Lung (tissue), 16 donors: ENCODE measurements around the gene RCE1. TPM values are rescaled to one million over a fixed set of nuclear protein-coding genes. Genes with fewer than 3 reads are reported as not detected.
"Not testable (repeated sequence)": the region's sequence is repeated elsewhere in the genome, so short reads cannot be mapped to it uniquely, and the experiment has no call there.

Experiments used
- ATAC-seq: fragments of 200-7000 bp; cut with Tn5 transposase; one replicate; pipeline ENCODE4 v1.9.1; 2020; ENCODE audit warnings: moderate number of reproducible peaks; ENCODE audit not compliant: insufficient read depth, low FRiP score
- DNase-seq, 3 donors: peaks; one replicate each; pipeline ENCODE4 v3.0.0-alpha.2; 2013 to 2017
- H3K27ac ChIP-seq, 2 donors: one replicate each; pipeline ENCODE4 v1.5.1; 2013; ENCODE audit warnings: mild to moderate bottlenecking in 2 of 2, moderate library complexity in 2 of 2, control low read depth in 1 of 2, inconsistent platforms in 1 of 2, low read depth in 1 of 2, low read length in 1 of 2
- H3K27me3 ChIP-seq, 3 donors: one replicate each; pipeline ENCODE4 v1.5.1; 2013; ENCODE audit warnings: low read length in 2 of 3; ENCODE audit not compliant: control insufficient read depth in 3 of 3, insufficient read depth in 3 of 3
- H3K36me3 ChIP-seq, 4 donors: one replicate each; pipeline ENCODE4 v1.5.1; 2013; ENCODE audit warnings: low read length in 4 of 4, mild to moderate bottlenecking in 1 of 4, moderate library complexity in 1 of 4; ENCODE audit not compliant: control insufficient read depth in 4 of 4, insufficient read depth in 4 of 4
- H3K4me1 ChIP-seq, 5 donors: one replicate each; pipeline ENCODE4 v1.5.1; 2013; ENCODE audit warnings: low read length in 5 of 5, mild to moderate bottlenecking in 2 of 5, moderate library complexity in 1 of 5; ENCODE audit not compliant: control insufficient read depth in 5 of 5, insufficient read depth in 5 of 5
- H3K4me3 ChIP-seq: one replicate; pipeline ENCODE4 v1.5.1; 2013; ENCODE audit warnings: mild to moderate bottlenecking, control low read depth, moderate library complexity
- H3K9ac ChIP-seq, 2 donors: one replicate each; pipeline ENCODE4 v1.5.1; 2013; ENCODE audit warnings: low read length in 2 of 2, control low read depth in 1 of 2; ENCODE audit not compliant: insufficient read depth in 1 of 2
- H3K9me3 ChIP-seq, 4 donors: one replicate each; pipeline ENCODE4 v1.5.1; 2013; ENCODE audit warnings: low read length in 3 of 4, mild to moderate bottlenecking in 1 of 4, moderate library complexity in 1 of 4; ENCODE audit not compliant: control insufficient read depth in 4 of 4, insufficient read depth in 3 of 4
- WGBS, 2 donors: extraction: QIAGEN DNeasy Blood & Tissue Kit; methylation state at CpG; one replicate each; pipeline ENCODE4 v1.1.7; 2013; 5-methylcytosine and 5-hydroxymethylcytosine counted together
- long read RNA-seq, 5 donors: transcript quantifications; one replicate each; lab custom pipeline, GENCODE V29; 2026
- polyA plus RNA-seq, 2 donors: library from polyadenylated mRNA; stranded (reverse); fragments of 200-250 nt; gene quantifications; one replicate each; pipeline ENCODE4 v1.2.1, GENCODE V29; 2013
- total RNA-seq, 2 donors: library from RNA; depleted of rRNA in 1 of 2; stranded (reverse); fragments of >200 nt in 1 of 2; gene quantifications; one replicate each; pipeline ENCODE4 v1.2.1, GENCODE V29; 2014 to 2021
- TF ChIP-seq, protein P1 (sequence below): IDR thresholded peaks from 2 replicates; pipeline ENCODE4 v1.5.1; 2012; ENCODE audit warnings: mild to moderate bottlenecking; ENCODE audit errors: control extremely low read depth, extremely low read depth
- donor health status: control.
- donor health status: control.
- donor health status: Bipolar disorder and iron deficiency.
- donor health status: healthy.
- donor health status: DM: yes; HTN: yes; CAD: no.

RCE1 gene
- total RNA-seq, result 10 to 100 TPM; 19.5 to 22.8 TPM
- polyA plus RNA-seq, result 10 to 100 TPM in 1 of 2 donors, 1 to 10 TPM in 1; 8.7 to 24.0 TPM
- long read RNA-seq, donor 1, transcript RCE1-201 (8 exons, 1,485 nt), result major isoform, 9 of 13 reads
- long read RNA-seq, donor 1, partial matches to known transcripts, result 0 of 13 reads
- long read RNA-seq, donor 1, other reads (novel, unspliced or antisense), result 0 of 13 reads
- long read RNA-seq, donor 2, partial matches to known transcripts, result 0 of 3 reads
- long read RNA-seq, donor 2, other reads (novel, unspliced or antisense), result 0 of 3 reads
- long read RNA-seq, donor 3, partial matches to known transcripts, result 0 of 6 reads
- long read RNA-seq, donor 3, other reads (novel, unspliced or antisense), result 0 of 6 reads
- long read RNA-seq, donor 4, partial matches to known transcripts, result 0 of 2 reads
- long read RNA-seq, donor 4, other reads (novel, unspliced or antisense), result 0 of 2 reads
- long read RNA-seq, donor 5, transcript RCE1-201 (8 exons, 1,485 nt), result major isoform, 5 of 9 reads
- long read RNA-seq, donor 5, partial matches to known transcripts, result 0 of 9 reads
- long read RNA-seq, donor 5, other reads (novel, unspliced or antisense), result 0 of 9 reads

DNA sequence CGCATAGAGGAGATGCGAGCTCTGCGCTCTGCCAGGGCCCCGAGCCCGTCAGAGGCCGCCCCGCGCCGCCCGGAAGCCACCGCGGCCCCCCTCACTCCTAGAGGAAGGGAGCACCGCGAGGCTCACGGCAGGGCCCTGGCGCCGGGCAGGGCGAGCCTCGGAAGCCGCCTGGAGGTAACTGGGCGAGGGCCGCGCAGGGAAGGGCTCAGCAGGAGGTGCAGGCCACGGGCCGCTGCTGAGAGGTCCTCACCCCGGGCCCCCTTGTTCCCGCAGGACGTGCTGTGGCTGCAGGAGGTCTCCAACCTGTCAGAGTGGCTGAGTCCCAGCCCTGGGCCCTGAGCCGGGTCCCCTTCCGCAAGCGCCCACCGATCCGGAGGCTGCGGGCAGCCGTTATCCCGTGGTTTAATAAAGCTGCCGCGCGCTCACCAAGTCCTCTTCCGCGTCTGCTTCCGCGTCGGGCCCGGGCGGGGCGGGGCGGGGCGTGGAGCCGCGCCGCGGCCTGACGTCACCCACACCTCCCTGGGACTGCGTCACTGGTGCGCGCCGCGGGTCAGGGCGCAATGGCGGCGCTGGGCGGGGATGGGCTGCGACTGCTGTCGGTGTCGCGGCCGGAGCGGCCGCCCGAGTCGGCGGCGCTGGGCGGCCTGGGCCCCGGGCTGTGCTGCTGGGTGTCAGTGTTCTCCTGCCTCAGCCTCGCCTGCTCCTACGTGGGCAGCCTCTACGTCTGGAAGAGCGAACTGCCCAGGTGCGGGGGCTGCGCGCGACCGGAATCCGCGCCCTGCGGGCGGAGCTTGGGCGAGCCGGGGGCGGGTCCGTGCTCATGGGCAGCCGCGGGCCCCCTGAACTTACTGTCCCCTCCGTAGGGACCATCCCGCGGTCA lies at the start of gene RCE1:
RCE1 (plus strand) TSS at position 546 of the 880 bp plus-strand sequence; CDS start at position 561, 15 bp downstream.
- H3K4me3 ChIP-seq, result peak within 1 kb of the TSS; percentile 94
- H3K9ac ChIP-seq, result peak within 1 kb of the TSS; percentile 90 to 91
- H3K4me1 ChIP-seq, result peaks cover 0 to 21% (median 6%) of the 10 kb centered on the region in 5 donors
- TF ChIP-seq, protein P1, sequence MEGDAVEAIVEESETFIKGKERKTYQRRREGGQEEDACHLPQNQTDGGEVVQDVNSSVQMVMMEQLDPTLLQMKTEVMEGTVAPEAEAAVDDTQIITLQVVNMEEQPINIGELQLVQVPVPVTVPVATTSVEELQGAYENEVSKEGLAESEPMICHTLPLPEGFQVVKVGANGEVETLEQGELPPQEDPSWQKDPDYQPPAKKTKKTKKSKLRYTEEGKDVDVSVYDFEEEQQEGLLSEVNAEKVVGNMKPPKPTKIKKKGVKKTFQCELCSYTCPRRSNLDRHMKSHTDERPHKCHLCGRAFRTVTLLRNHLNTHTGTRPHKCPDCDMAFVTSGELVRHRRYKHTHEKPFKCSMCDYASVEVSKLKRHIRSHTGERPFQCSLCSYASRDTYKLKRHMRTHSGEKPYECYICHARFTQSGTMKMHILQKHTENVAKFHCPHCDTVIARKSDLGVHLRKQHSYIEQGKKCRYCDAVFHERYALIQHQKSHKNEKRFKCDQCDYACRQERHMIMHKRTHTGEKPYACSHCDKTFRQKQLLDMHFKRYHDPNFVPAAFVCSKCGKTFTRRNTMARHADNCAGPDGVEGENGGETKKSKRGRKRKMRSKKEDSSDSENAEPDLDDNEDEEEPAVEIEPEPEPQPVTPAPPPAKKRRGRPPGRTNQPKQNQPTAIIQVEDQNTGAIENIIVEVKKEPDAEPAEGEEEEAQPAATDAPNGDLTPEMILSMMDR, result no peak
- H3K27ac ChIP-seq, result peak within 1 kb of the TSS; percentile 90 to 99
- peaks cover 3 to 27% (median 14%) of the 10 kb centered on the region in 4 donors for H3K36me3 ChIP-seq
- 0% methylated on average over 64 to 98 of the region's 98 CpGs for WGBS, 2 donors
- DNase-seq (peak; percentile 93 to 94 (median 94)), ATAC-seq (peak; percentile 96)
- H3K27me3 ChIP-seq, result no peaks in the 10 kb centered on the region
- no peaks in the 10 kb centered on the region for H3K9me3 ChIP-seq

DNA sequence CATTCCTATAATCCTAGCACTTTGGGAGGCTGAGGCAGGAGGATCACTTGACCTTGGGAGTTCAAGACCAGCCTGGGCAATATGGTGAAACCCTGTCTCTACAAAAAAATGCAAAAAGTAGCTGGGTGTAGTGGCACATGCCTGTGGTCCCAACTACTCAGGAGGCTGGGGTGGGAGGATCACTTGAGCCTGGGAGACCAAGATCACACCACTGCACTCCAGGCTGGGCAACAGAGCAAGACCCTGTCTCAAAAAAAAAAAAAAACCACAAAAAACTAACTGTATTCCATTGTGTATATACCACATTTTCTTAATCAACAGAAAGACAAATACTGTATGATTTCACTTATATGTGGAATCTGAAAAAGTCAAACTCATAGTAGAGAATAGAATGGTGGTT lies 43.4 kb upstream of the RCE1 start:
- not testable (repeated sequence) for H3K9ac ChIP-seq, H3K4me1 ChIP-seq, DNase-seq, H3K9me3 ChIP-seq, H3K27me3 ChIP-seq, H3K4me3 ChIP-seq, H3K27ac ChIP-seq, H3K36me3 ChIP-seq, ATAC-seq

DNA sequence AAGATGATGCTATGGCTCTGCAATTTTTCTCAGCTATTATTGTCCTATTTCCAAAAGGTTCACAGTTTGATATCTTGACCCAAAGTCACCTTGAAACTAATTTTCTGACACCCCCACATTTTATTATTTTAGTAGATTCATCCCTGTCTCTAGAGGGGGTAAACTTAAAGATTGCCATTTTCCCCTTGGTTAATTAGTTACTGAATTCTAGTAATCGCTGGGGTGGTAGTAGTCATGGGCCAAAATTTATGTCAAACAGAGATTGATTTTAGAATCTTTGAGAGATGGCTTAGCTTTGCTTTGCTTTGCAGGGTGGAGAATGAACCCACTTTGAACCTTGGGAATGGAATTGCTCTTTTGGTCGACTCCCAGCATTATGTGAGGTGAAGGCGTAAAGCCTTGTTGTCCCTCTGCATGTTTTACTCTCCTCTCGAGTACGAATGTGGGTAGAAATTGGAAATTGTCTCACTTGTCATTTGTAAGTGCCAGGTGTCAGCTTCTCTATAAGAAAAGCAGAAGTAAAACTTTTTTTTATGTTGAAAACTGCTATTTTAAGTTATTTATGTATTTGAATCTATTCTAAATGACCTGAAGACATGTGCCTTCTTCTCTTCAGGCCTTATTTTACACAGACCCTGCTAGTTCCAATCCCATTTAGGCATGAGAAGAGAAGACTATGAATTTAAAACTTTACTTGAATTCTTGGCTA lies 42.4 kb upstream of the RCE1 start:
- Histone ChIP-seq H3K27me3 (no peaks in the 10 kb centered on the region), H3K4me3 (no peak overlapping the region), H3K4me1 (peaks cover 0 to 1% (median 0%) of the 10 kb centered on the region in 5 donors), H3K9me3 (no peaks in the 10 kb centered on the region), H3K9ac (no peak overlapping the region), H3K27ac (no peak overlapping the region), H3K36me3 (peaks cover 0 to 3% (median 0%) of the 10 kb centered on the region in 4 donors)
- DNase-seq (no peak), ATAC-seq (no peak)
- TF ChIP-seq, protein P1, result no peak
- 78 to 88% methylated on average over 5 of the region's 5 CpGs for WGBS, 2 donors
